Spleen (tissue), 11 donors: ENCODE results near the gene AKT3. TPM values are rescaled to one million over a fixed set of nuclear protein-coding genes. Genes with fewer than 3 reads are reported as not detected.

Source experiments
- DNase-seq: peaks from one replicate; pipeline ENCODE4 v3.0.0-alpha.2; 2020
- H3K27ac ChIP-seq, 8 donors: fragments of 200-600 bp; sonication (generic) in 7 of 8; 1 replicate in 4 of 8; 2 replicates in 4 of 8; pipeline versions ENCODE4 v1.5.0 to v1.8.0; 2016 to 2021; ENCODE audit warnings: inconsistent platforms in 4 of 8, mild to moderate bottlenecking in 4 of 8, moderate library complexity in 1 of 8
- H3K27me3 ChIP-seq, 7 donors: fragments of 200-600 bp; sonication (generic) in 6 of 7; replicated peaks in 1 of 7; 1 replicate in 4 of 7; 2 replicates in 3 of 7; pipeline versions ENCODE4 v1.5.0 to v1.8.0; 2016 to 2021; ENCODE audit warnings: inconsistent platforms in 3 of 7, mild to moderate bottlenecking in 1 of 7
- H3K36me3 ChIP-seq, 6 donors: fragments of 200-600 bp; sonication (generic) in 5 of 6; 1 replicate in 4 of 6; 2 replicates in 2 of 6; pipeline versions ENCODE4 v1.5.0 to v1.8.0; 2016 to 2021; ENCODE audit warnings: inconsistent platforms in 2 of 6
- H3K4me1 ChIP-seq, 6 donors: fragments of 200-600 bp; sonication (generic) in 5 of 6; 1 replicate in 3 of 6; 2 replicates in 3 of 6; pipeline versions ENCODE4 v1.5.0 to v1.8.0; 2016 to 2021; ENCODE audit warnings: inconsistent platforms in 3 of 6
- H3K4me3 ChIP-seq, 8 donors: fragments of 200-600 bp; sonication (generic) in 7 of 8; 1 replicate in 4 of 8; 2 replicates in 4 of 8; pipeline versions ENCODE4 v1.5.0 to v1.8.0; 2016 to 2021; ENCODE audit warnings: inconsistent platforms in 4 of 8, mild to moderate bottlenecking in 4 of 8, moderate library complexity in 2 of 8
- H3K9me3 ChIP-seq, 8 donors: fragments of 200-600 bp; sonication (generic) in 7 of 8; 1 replicate in 4 of 8; 2 replicates in 4 of 8; pipeline versions ENCODE4 v1.5.0 to v1.8.0; 2016 to 2021; ENCODE audit warnings: inconsistent platforms in 4 of 8
- CTCF ChIP-seq, 11 experiments: fragments of 200-600 bp in 7 of 11; fragments of 450-650 bp in 4 of 11; sonication (generic) in 4 of 11; IDR thresholded peaks in 8 of 11; conservative IDR thresholded peaks in 3 of 11; 1 replicate in 7 of 11; 2 replicates in 4 of 11; pipeline versions ENCODE4 v1.4.0 to v1.8.0; 2016 to 2021; ENCODE audit warnings: antibody characterized with exemption in 11 of 11, inconsistent platforms in 4 of 11, mild to moderate bottlenecking in 1 of 11
- POLR2A ChIP-seq, 3 donors: fragments of 450-650 bp; IDR thresholded peaks; one replicate each; pipeline ENCODE4 v1.5.1; 2017; ENCODE audit warnings: antibody characterized with exemption in 3 of 3, mild to moderate bottlenecking in 1 of 3
- POLR2AphosphoS5 ChIP-seq, 3 donors: sonication (generic); formaldehyde crosslinking; IDR thresholded peaks; one replicate each; pipeline ENCODE4 v1.5.1; 2017; ENCODE audit warnings: antibody characterized with exemption in 3 of 3
- WGBS, 5 donors: extraction: QIAGEN DNeasy Blood & Tissue Kit in 3 of 5; methylation state at CpG; one replicate each; pipeline versions ENCODE4 v1.1.5 to v1.1.7; 2013 to 2018; 5-methylcytosine and 5-hydroxymethylcytosine counted together
- intact Hi-C: fragments of 100-400 bp; cut with DNase I; formaldehyde crosslinking; loops from one replicate; pipeline ENCODE4 v1.15.0; 2023; ENCODE audit warnings: low total_unique reads
- polyA plus RNA-seq, 3 donors: library from polyadenylated mRNA; stranded (reverse); fragments of 200-250 nt; gene quantifications; one replicate each; pipeline ENCODE4 v1.2.1, GENCODE V29; 2013
- total RNA-seq, 7 donors: library from RNA; depleted of rRNA in 3 of 7; stranded (reverse); fragments of >200 nt in 3 of 7; fragmentation: NEBNext Ultra II Directional in 4 of 7; extraction: Animal tissue kit (Norgen Biotek cat#: 25700) in 4 of 7; gene quantifications; one replicate each; pipeline versions ENCODE4 v1.1.0 to v1.2.1, GENCODE V29; 2016 to 2021
- donor health status: healthy with polysubstance abuse.
- donor health status: DM: no; HTN: no; CAD: no; lungs with moderate emphysema.
- donor health status: DM: no; HTN: no; CAD: no.
- donor health status: Bipolar disorder and iron deficiency.
- donor health status: healthy.
- donor health status: DM: no; HTN: no; CAD: no.
- donor health status: DM: yes; HTN: yes; CAD: no.

Gene AKT3
- total and polyA plus RNA-seq, 10 donors, result 4.3 to 91.3 (median 46.4) TPM

GRCh38 chr1:243585982-243586381 is 264.1 kb downstream of the AKT3 start:
- H3K4me3 ChIP-seq, result no peak overlapping the region
- 89 to 94% (median 92%) methylated on average over 1 of the region's 1 CpG for WGBS, 5 donors
- H3K36me3 ChIP-seq, result peaks cover 0 to 44% (median 2%) of the 10 kb centered on the region in 6 donors
- no peaks in the 10 kb centered on the region for H3K27me3 ChIP-seq
- H3K4me1 ChIP-seq, result no peaks in the 10 kb centered on the region
- TF ChIP-seq CTCF (IDR thresholded peaks at IDR 0.05 in 8 of 11, conservative IDR thresholded peaks at IDR 0.05 in 3 of 11), result no peak
- TF ChIP-seq POLR2A (IDR thresholded peaks at IDR 0.05), result no peak
- TF ChIP-seq POLR2AphosphoS5 (IDR thresholded peaks at IDR 0.05), result no peak
- DNase-seq, result no peak
- H3K27ac ChIP-seq, result no peak overlapping the region
- H3K9me3 ChIP-seq, result peaks cover 12 to 70% (median 62%) of the 10 kb centered on the region in 8 donors
- intact Hi-C loops, result no loop called here

- H3K4me1 ChIP-seq, result no peaks in the 10 kb centered on the region
- no peaks in the 10 kb centered on the region for H3K27me3 ChIP-seq
- peaks cover 0 to 49% (median 2%) of the 10 kb centered on the region in 6 donors for H3K36me3 ChIP-seq
- DNase-seq, result no peak
- H3K27ac ChIP-seq, result no peak overlapping the region
- peaks cover 12 to 59% (median 51%) of the 10 kb centered on the region in 8 donors for H3K9me3 ChIP-seq
- WGBS, 5 donors, result 86 to 100% (median 93%) methylated on average over 1 of the region's 1 CpG
- no peak for TF ChIP-seq POLR2AphosphoS5 (IDR thresholded peaks at IDR 0.05)
- TF ChIP-seq CTCF (IDR thresholded peaks at IDR 0.05 in 8 of 11, conservative IDR thresholded peaks at IDR 0.05 in 3 of 11), result no peak
- no peak for TF ChIP-seq POLR2A (IDR thresholded peaks at IDR 0.05)
- intact Hi-C loops, result no loop called here
- H3K4me3 ChIP-seq, result no peak overlapping the region
Observed at GRCh38 chr1:243582326-243582725, 267.7 kb downstream of the AKT3 start.

GRCh38 chr1:243580984-243581383 is 269.1 kb downstream of the AKT3 start:
- WGBS, 5 donors, result 71 to 100% (median 91%) methylated on average over 1 of the region's 1 CpG
- Histone ChIP-seq H3K9me3 (peaks cover 12 to 61% (median 53%) of the 10 kb centered on the region in 8 donors), H3K36me3 (peaks cover 0 to 43% (median under 1%) of the 10 kb centered on the region in 6 donors), H3K4me1 (no peaks in the 10 kb centered on the region), H3K27ac (no peak overlapping the region), H3K27me3 (no peaks in the 10 kb centered on the region), H3K4me3 (no peak overlapping the region)
- no peak for DNase-seq
- no peak for TF ChIP-seq POLR2AphosphoS5 (IDR thresholded peaks at IDR 0.05)
- TF ChIP-seq POLR2A (IDR thresholded peaks at IDR 0.05), result no peak
- no peak for TF ChIP-seq CTCF (IDR thresholded peaks at IDR 0.05 in 8 of 11, conservative IDR thresholded peaks at IDR 0.05 in 3 of 11)
- intact Hi-C loops, result no loop called here

- 71 to 96% (median 86%) methylated on average over 4 to 5 of the region's 5 CpGs for WGBS, 5 donors
- intact Hi-C loops, result no loop called here
- Histone ChIP-seq H3K4me1 (no peaks in the 10 kb centered on the region), H3K27ac (no peak overlapping the region), H3K27me3 (no peaks in the 10 kb centered on the region), H3K9me3 (peaks cover 12 to 52% (median 43%) of the 10 kb centered on the region in 8 donors), H3K36me3 (peaks cover 0 to 34% (median 0%) of the 10 kb centered on the region in 6 donors), H3K4me3 (no peak overlapping the region)
- TF ChIP-seq CTCF (IDR thresholded peaks at IDR 0.05 in 8 of 11, conservative IDR thresholded peaks at IDR 0.05 in 3 of 11) (no peak), POLR2A (IDR thresholded peaks at IDR 0.05) (no peak), POLR2AphosphoS5 (IDR thresholded peaks at IDR 0.05) (no peak)
- DNase-seq, result no peak
Observed at GRCh38 chr1:243580072-243580471, 270.0 kb downstream of the AKT3 start.
